ENCODE measurements around the gene JUP. TPM values are rescaled to one million over a fixed set of nuclear protein-coding genes. Genes with fewer than 3 reads are reported as not detected.

The JUP gene
- polyA plus RNA-seq, 4 donors, result 122 to 316 (median 270) TPM

- Histone ChIP-seq H3K27me3 (ENCODE audit: control insufficient read depth in 3 of 3, insufficient read depth in 3 of 3, low read length in 3 of 3) (no peaks in the 10 kb centered on the region), H3K4me1 (ENCODE audit: control insufficient read depth in 3 of 3, insufficient read depth in 2 of 3, low read depth in 1 of 3, low read length in 2 of 3) (peaks cover 0 to 52% (median 9%) of the 10 kb centered on the region in 3 donors), H3K9me3 (ENCODE audit: control insufficient read depth in 2 of 2, insufficient read depth in 1 of 2, low read depth in 1 of 2, low read length in 1 of 2) (no peaks in the 10 kb centered on the region), H3K4me3 (ENCODE audit: low read depth in 1 of 3, low read length in 3 of 3) (no peak overlapping the region), H3K27ac (ENCODE audit: low read depth in 1 of 3, low read length in 2 of 3) (peak overlapping the region; percentile 84 to 99 (median 95)), H3K36me3 (ENCODE audit: control insufficient read depth in 3 of 3, insufficient read depth in 2 of 3, low read depth in 1 of 3, low read length in 3 of 3) (peaks cover 6 to 93% (median 20%) of the 10 kb centered on the region in 3 donors)
- no peak for DNase-seq
- FAIRE-seq, result no peak
- 62 to 74% (median 62%) methylated on average over 17 of the region's 17 CpGs for WGBS, 3 donors
These were observed 14.9 kb downstream of the JUP start for GRCh38 chr17:41771389-41772206.

- H3K4me1 ChIP-seq (ENCODE audit: control insufficient read depth in 3 of 3, insufficient read depth in 2 of 3, low read depth in 1 of 3, low read length in 2 of 3), result peaks cover 0 to 37% (median 4%) of the 10 kb centered on the region in 3 donors
- no peaks in the 10 kb centered on the region for H3K9me3 ChIP-seq (ENCODE audit: control insufficient read depth in 2 of 2, insufficient read depth in 1 of 2, low read depth in 1 of 2, low read length in 1 of 2)
- H3K36me3 ChIP-seq (ENCODE audit: control insufficient read depth in 3 of 3, insufficient read depth in 2 of 3, low read depth in 1 of 3, low read length in 3 of 3), result peaks cover 9 to 91% (median 26%) of the 10 kb centered on the region in 3 donors
- no peak overlapping the region for H3K27ac ChIP-seq (ENCODE audit: low read depth in 1 of 3, low read length in 2 of 3)
- WGBS, 3 donors, result 55 to 78% (median 60%) methylated on average over 3 of the region's 3 CpGs
- FAIRE-seq (no peak), DNase-seq (no peak)
- no peaks in the 10 kb centered on the region for H3K27me3 ChIP-seq (ENCODE audit: control insufficient read depth in 3 of 3, insufficient read depth in 3 of 3, low read length in 3 of 3)
- H3K4me3 ChIP-seq (ENCODE audit: low read depth in 1 of 3, low read length in 3 of 3), result no peak overlapping the region
These were observed 16.5 kb downstream of the JUP start for GRCh38 chr17:41769985-41770384.

- WGBS, 3 donors, result 88 to 93% (median 88%) methylated on average over 16 of the region's 16 CpGs
- H3K27ac ChIP-seq (ENCODE audit: low read depth in 1 of 3, low read length in 2 of 3), result no peak overlapping the region
- H3K9me3 ChIP-seq (ENCODE audit: control insufficient read depth in 2 of 2, insufficient read depth in 1 of 2, low read depth in 1 of 2, low read length in 1 of 2), result no peaks in the 10 kb centered on the region
- peaks cover 0 to 31% (median 2%) of the 10 kb centered on the region in 3 donors for H3K4me1 ChIP-seq (ENCODE audit: control insufficient read depth in 3 of 3, insufficient read depth in 2 of 3, low read depth in 1 of 3, low read length in 2 of 3)
- H3K4me3 ChIP-seq (ENCODE audit: low read depth in 1 of 3, low read length in 3 of 3), result no peak overlapping the region
- DNase-seq (no peak), FAIRE-seq (no peak)
- peaks cover 9 to 91% (median 29%) of the 10 kb centered on the region in 3 donors for H3K36me3 ChIP-seq (ENCODE audit: control insufficient read depth in 3 of 3, insufficient read depth in 2 of 3, low read depth in 1 of 3, low read length in 3 of 3)
- H3K27me3 ChIP-seq (ENCODE audit: control insufficient read depth in 3 of 3, insufficient read depth in 3 of 3, low read length in 3 of 3), result no peaks in the 10 kb centered on the region
These were observed 17.1 kb downstream of the JUP start for GRCh38 chr17:41769346-41769862.

GRCh38 chr17:41768682-41769288 is 17.7 kb downstream of the JUP start:
- DNase-seq (no peak), FAIRE-seq (no peak)
- H3K4me3 ChIP-seq (ENCODE audit: low read depth in 1 of 3, low read length in 3 of 3), result no peak overlapping the region
- no peak overlapping the region for H3K27ac ChIP-seq (ENCODE audit: low read depth in 1 of 3, low read length in 2 of 3)
- 89 to 93% (median 92%) methylated on average over 21 to 23 of the region's 23 CpGs for WGBS, 3 donors
- peaks cover 0 to 25% (median 2%) of the 10 kb centered on the region in 3 donors for H3K4me1 ChIP-seq (ENCODE audit: control insufficient read depth in 3 of 3, insufficient read depth in 2 of 3, low read depth in 1 of 3, low read length in 2 of 3)
- H3K36me3 ChIP-seq (ENCODE audit: control insufficient read depth in 3 of 3, insufficient read depth in 2 of 3, low read depth in 1 of 3, low read length in 3 of 3), result peaks cover 11 to 91% (median 31%) of the 10 kb centered on the region in 3 donors
- no peaks in the 10 kb centered on the region for H3K9me3 ChIP-seq (ENCODE audit: control insufficient read depth in 2 of 2, insufficient read depth in 1 of 2, low read depth in 1 of 2, low read length in 1 of 2)
- no peaks in the 10 kb centered on the region for H3K27me3 ChIP-seq (ENCODE audit: control insufficient read depth in 3 of 3, insufficient read depth in 3 of 3, low read length in 3 of 3)

- Histone ChIP-seq H3K4me3 (ENCODE audit: low read depth in 1 of 3, low read length in 3 of 3) (no peak overlapping the region), H3K9me3 (ENCODE audit: control insufficient read depth in 2 of 2, insufficient read depth in 1 of 2, low read depth in 1 of 2, low read length in 1 of 2) (no peaks in the 10 kb centered on the region), H3K27ac (ENCODE audit: low read depth in 1 of 3, low read length in 2 of 3) (no peak overlapping the region), H3K4me1 (ENCODE audit: control insufficient read depth in 3 of 3, insufficient read depth in 2 of 3, low read depth in 1 of 3, low read length in 2 of 3) (peaks cover 0 to 12% (median 2%) of the 10 kb centered on the region in 3 donors), H3K36me3 (ENCODE audit: control insufficient read depth in 3 of 3, insufficient read depth in 2 of 3, low read depth in 1 of 3, low read length in 3 of 3) (peaks cover 15 to 95% (median 35%) of the 10 kb centered on the region in 3 donors), H3K27me3 (ENCODE audit: control insufficient read depth in 3 of 3, insufficient read depth in 3 of 3, low read length in 3 of 3) (no peaks in the 10 kb centered on the region)
- 91 to 93% (median 92%) methylated on average over 17 to 18 of the region's 18 CpGs for WGBS, 3 donors
- no peak for DNase-seq
- no peak for FAIRE-seq
These were observed 19.0 kb downstream of the JUP start for GRCh38 chr17:41767324-41768042.

- FAIRE-seq, result no peak
- no peaks in the 10 kb centered on the region for H3K9me3 ChIP-seq (ENCODE audit: control insufficient read depth in 2 of 2, insufficient read depth in 1 of 2, low read depth in 1 of 2, low read length in 1 of 2)
- no peak overlapping the region for H3K4me3 ChIP-seq (ENCODE audit: low read depth in 1 of 3, low read length in 3 of 3)
- H3K4me1 ChIP-seq (ENCODE audit: control insufficient read depth in 3 of 3, insufficient read depth in 2 of 3, low read depth in 1 of 3, low read length in 2 of 3), result no peaks in the 10 kb centered on the region
- H3K36me3 ChIP-seq (ENCODE audit: control insufficient read depth in 3 of 3, insufficient read depth in 2 of 3, low read depth in 1 of 3, low read length in 3 of 3), result peaks cover 20 to 95% (median 37%) of the 10 kb centered on the region in 3 donors
- no peaks in the 10 kb centered on the region for H3K27me3 ChIP-seq (ENCODE audit: control insufficient read depth in 3 of 3, insufficient read depth in 3 of 3, low read length in 3 of 3)
- DNase-seq, result no peak
- no peak overlapping the region for H3K27ac ChIP-seq (ENCODE audit: low read depth in 1 of 3, low read length in 2 of 3)
These were observed 20.4 kb downstream of the JUP start for GRCh38 chr17:41766135-41766534.

- no peaks in the 10 kb centered on the region for H3K9me3 ChIP-seq (ENCODE audit: control insufficient read depth in 2 of 2, insufficient read depth in 1 of 2, low read depth in 1 of 2, low read length in 1 of 2)
- no peaks in the 10 kb centered on the region for H3K27me3 ChIP-seq (ENCODE audit: control insufficient read depth in 3 of 3, insufficient read depth in 3 of 3, low read length in 3 of 3)
- H3K27ac ChIP-seq (ENCODE audit: low read depth in 1 of 3, low read length in 2 of 3), result no peak overlapping the region
- no peak for FAIRE-seq
- no peak overlapping the region for H3K4me3 ChIP-seq (ENCODE audit: low read depth in 1 of 3, low read length in 3 of 3)
- DNase-seq, result no peak
- H3K36me3 ChIP-seq (ENCODE audit: control insufficient read depth in 3 of 3, insufficient read depth in 2 of 3, low read depth in 1 of 3, low read length in 3 of 3), result peaks cover 22 to 92% (median 31%) of the 10 kb centered on the region in 3 donors
- 83 to 88% (median 87%) methylated on average over 8 of the region's 8 CpGs for whole genome bisulfite sequencing, 3 donors
- no peaks in the 10 kb centered on the region for H3K4me1 ChIP-seq (ENCODE audit: control insufficient read depth in 3 of 3, insufficient read depth in 2 of 3, low read depth in 1 of 3, low read length in 2 of 3)
These were observed 23.2 kb downstream of the JUP start for GRCh38 chr17:41763327-41763726.

- Histone ChIP-seq H3K4me1 (ENCODE audit: control insufficient read depth in 3 of 3, insufficient read depth in 2 of 3, low read depth in 1 of 3, low read length in 2 of 3) (no peaks in the 10 kb centered on the region), H3K4me3 (ENCODE audit: low read depth in 1 of 3, low read length in 3 of 3) (no peak overlapping the region), H3K27ac (ENCODE audit: low read depth in 1 of 3, low read length in 2 of 3) (no peak overlapping the region), H3K36me3 (ENCODE audit: control insufficient read depth in 3 of 3, insufficient read depth in 2 of 3, low read depth in 1 of 3, low read length in 3 of 3) (peaks cover 22 to 92% (median 31%) of the 10 kb centered on the region in 3 donors), H3K27me3 (ENCODE audit: control insufficient read depth in 3 of 3, insufficient read depth in 3 of 3, low read length in 3 of 3) (no peaks in the 10 kb centered on the region), H3K9me3 (ENCODE audit: control insufficient read depth in 2 of 2, insufficient read depth in 1 of 2, low read depth in 1 of 2, low read length in 1 of 2) (no peaks in the 10 kb centered on the region)
- no peak for FAIRE-seq
- DNase-seq, result no peak
- 90 to 93% (median 92%) methylated on average over 16 of the region's 16 CpGs for WGBS, 3 donors
These were observed 23.7 kb downstream of the JUP start for GRCh38 chr17:41762841-41763240.

All from small intestine (tissue), 7 donors.